ENCODE measurements around the gene S100A3.

Gene S100A3

DNA sequence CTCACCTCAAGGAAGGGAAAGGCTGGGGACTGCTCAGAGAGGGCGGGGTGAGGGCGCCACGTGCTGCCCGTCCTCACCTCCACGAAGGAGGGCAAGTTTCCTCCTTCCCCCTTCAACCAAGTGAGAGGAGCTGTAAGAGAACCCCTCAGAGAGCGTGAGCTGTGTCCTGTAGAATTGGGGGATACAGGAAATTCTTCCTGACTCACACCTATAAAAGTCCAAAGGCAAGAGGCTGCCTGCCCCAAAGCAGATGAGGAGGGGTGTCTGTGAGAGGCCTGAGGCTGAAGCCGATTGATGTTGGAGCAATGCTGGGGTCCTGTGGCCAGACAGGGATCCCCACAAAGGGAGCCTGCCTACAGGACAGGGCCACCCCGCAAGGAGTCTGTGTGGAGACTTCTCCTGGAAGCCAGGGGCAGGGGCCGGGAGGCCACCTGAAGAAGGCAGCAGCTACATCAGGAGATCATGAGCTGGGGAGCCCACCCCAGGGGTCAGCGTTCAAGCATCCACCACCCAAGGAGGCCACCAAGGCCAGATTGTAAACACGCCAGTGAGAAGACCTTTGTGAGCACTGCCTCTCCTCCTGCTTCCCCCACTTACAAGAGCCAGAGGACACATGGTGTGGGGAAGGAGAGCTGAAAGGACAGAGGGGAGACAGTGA lies 41.0 kb downstream of the S100A3 start:
- no peak for DNase-seq

GRCh38 chr1:153506831-153507413 lies 42.1 kb downstream of the S100A3 start:
- no peak for DNase-seq

- DNase-seq: no peak
Measured at GRCh38 chr1:153506386-153506785, 42.7 kb downstream of the S100A3 start.

GRCh38 chr1:153505576-153505975 lies 43.5 kb downstream of the S100A3 start:
- no peak for DNase-seq

GRCh38 chr1:153503766-153504165 lies 45.3 kb downstream of the S100A3 start:
- no peak for DNase-seq

- DNase-seq: no peak
Measured at GRCh38 chr1:153498746-153499145, 50.3 kb downstream of the S100A3 start.

Data from DMS53 (cell line).